Stimulated activated CD8-positive, alpha-beta memory T cell treated with anti-CD3 and anti-CD28 coated beads, Interleukin-2, amount 100 ng/mL, for 48 hours (primary cell): ENCODE data around the gene PJVK.
A peak's percentile ranks its signal among the peaks of the same experiment; 100 is the strongest.
"Not testable (repeated sequence)": the region's sequence is repeated elsewhere in the genome, so short reads cannot be mapped to it uniquely, and the experiment has no call there.

Experiments
- DNase-seq, 2 donors: peaks; one replicate each; pipeline ENCODE4 v3.0.0-alpha.2; 2020; ENCODE audit warnings: low read depth in 2 of 2

PJVK gene

GRCh38 chr2:178429336-178429735 is 21.8 kb upstream of the PJVK start:
- DNase-seq: no peak

- DNase-seq: no peak
These were observed 14.5 kb upstream of the PJVK start for GRCh38 chr2:178436662-178437061.

GRCh38 chr2:178441426-178441825 is 9.8 kb upstream of the PJVK start:
- DNase-seq: no peak

DNA sequence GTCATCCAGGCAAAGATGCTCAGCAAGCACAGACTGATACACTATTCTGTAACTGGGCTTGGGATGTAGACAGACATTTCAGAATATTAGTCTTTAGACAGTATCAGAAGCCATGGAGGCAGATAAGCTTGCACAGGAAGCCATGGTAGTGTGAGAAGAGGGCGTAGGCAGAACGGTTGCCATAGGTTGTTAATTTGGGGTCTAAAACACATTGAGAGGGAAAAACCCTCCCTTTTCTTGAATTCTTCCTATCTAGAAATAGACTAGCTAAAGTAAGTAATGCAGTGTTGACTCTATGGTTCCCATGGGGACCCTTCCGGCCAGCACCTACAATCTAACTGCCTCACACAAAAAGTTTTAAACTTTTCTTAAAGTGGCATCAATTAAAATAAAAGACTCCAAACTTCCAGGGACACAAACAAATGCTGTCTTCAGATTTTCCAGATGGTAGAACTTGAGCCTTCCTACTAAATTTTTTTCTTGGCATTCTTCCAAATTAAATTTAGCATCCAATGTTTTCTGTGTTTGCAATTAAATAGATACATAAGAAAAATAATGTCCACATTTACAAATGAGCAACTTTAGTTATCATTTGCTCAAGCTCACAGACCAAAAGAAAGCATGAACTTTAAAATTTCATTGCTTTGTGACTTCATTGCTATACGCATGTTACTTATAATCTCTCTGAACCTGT is 2.1 kb upstream of the PJVK start:
- no peak for DNase-seq

- no peak for DNase-seq
These were observed 1.3 kb upstream of the PJVK start for GRCh38 chr2:178449700-178450523.

DNA sequence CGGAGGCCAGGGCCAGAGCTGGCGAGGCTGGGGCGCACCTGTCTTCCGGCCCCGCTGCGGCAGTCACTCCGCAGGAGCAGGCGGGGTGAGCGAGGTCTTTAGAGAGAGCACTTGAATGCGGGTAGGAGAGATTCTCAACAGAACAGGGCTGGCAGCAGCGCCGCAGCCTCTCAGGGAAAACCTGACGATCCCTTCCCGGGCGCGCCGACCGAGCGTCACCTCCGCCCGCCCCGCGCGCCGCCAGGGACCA is 729 bp upstream of the PJVK start:
- DNase-seq: no peak

DNA sequence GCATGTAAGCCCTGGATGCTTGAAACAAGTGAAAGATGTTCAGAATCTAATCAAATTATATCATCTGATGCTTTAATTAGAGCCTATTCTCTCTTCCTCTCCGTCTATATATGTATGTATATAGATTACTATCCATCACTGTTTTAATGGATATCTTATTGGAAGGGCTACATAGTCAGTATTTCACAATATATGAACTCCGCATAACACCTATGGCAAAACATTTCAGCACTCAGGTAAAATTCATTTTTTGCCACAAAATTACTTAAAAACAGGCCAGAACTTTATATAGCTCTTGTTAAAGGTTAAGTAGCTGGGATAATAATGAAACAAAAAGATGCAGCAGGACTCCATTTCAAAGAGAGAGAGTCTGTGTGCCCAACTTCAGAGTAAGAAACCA is 1.2 kb downstream of the PJVK start:
- DNase-seq: no peak

- no peak for DNase-seq
These were observed 1.7 kb downstream of the PJVK start for GRCh38 chr2:178452870-178453269.

DNA sequence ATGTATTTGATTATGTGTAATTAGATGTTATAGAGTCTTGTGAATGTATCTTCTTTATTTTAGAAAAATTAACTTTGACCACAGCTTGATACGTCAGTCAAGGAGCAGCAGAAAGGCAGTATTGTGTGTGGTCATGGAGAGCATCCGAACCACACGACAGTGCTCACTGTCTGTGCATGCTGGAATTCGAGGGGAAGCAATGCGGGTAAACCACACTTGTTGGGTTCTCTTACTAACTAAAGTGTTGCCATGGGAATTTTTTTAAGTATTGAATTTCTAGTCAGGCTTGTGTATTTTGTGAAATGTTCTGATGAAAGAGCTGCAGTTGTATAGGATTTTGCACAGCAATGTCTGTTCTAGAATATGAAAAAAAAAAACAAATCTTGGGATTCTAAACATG is 4.8 kb downstream of the PJVK start:
- DNase-seq: no peak

GRCh38 chr2:178457390-178457886 is 6.3 kb downstream of the PJVK start:
- no peak for DNase-seq

DNA sequence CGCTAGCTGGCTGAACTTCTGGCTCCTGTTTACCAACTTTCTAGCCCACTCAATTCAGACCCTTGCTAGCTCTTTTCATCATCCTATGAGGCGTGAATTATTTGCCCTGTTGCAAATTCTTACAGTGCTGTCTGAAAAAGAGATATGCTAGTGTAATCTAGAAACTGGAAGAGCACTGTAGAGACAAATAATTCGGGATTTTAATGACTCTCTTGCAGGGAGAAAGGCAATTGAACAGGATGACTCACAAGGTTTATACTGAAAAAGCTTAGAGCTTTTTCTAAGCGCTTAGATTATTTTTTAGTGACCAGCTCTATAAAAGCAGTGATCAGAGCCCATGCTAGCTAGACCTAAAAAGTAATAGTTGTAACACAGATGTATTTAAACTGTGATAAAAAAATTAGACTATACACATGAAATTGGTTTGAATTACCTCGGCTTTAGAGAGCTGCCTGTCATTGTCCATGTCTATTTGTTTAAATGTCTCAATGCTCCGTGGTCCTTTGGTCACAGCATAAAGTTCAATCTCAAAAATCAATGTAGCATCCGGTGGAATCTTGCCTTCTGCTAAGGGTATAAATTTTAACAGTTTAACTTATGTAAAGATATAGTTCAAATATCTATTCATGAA is 18.2 kb downstream of the PJVK start:
- DNase-seq: no peak

- not testable (repeated sequence) for DNase-seq
These were observed 20.1 kb downstream of the PJVK start for GRCh38 chr2:178471313-178471712.

GRCh38 chr2:178473373-178473772 is 22.2 kb downstream of the PJVK start:
- no peak for DNase-seq

DNA sequence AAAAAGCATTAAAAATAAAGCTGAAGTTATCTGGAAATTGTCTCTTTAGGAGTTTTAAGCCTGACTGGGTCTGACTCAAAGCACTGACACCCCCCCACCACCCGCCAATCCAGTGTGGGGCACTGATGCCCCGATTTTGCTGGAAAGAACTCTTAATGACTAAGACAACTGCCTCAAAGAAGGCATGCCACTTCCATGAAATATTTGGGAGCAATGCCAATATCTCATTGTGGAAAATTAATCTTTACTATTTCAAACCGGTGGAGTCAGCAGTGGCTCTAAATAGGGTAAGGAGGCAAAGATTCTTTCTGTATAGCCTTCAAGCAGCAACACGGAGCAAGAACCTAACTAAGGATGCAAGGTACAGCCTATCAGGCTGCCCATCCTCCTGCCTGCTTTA is 22.8 kb downstream of the PJVK start:
- no peak for DNase-seq

DNA sequence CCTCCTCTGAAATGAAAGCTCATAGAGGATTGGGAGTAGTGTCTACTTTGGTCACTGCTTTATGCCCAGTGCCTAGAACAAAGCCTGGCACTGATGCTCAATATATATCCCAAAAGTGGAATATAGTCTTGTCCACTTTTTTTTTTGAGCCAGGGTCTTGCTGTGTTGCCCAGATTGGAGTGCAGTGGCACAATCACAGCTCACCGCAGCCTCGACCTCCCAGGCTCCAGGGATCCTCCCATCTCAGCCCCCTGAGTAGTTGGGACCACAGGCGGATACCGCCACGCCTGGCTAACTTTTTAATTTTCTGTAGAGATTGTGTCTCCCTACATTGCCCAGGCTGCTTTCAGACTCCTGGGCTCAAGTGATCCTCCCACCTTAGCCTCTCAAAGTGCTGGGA is 23.4 kb downstream of the PJVK start:
- no peak for DNase-seq

- DNase-seq: no peak
These were observed 25.3 kb downstream of the PJVK start for GRCh38 chr2:178476477-178476876.

GRCh38 chr2:178477443-178478129 is 26.4 kb downstream of the PJVK start:
- no peak for DNase-seq

DNA sequence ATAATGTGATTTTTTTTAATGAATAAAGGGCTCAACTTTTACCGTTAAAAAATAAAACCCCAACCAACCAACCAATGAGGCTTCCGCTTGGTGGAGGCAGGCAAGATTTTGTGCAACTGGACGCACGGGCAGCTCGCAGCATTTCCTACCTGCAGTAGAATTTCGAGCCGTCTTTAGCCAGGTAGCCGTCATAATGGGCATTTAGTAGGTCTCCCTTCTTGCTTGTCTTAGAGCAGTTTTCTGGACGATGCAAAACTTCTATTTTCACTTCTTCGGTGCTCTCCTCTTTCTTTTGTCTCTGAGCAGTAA is 26.9 kb downstream of the PJVK start:
- no peak for DNase-seq

DNA sequence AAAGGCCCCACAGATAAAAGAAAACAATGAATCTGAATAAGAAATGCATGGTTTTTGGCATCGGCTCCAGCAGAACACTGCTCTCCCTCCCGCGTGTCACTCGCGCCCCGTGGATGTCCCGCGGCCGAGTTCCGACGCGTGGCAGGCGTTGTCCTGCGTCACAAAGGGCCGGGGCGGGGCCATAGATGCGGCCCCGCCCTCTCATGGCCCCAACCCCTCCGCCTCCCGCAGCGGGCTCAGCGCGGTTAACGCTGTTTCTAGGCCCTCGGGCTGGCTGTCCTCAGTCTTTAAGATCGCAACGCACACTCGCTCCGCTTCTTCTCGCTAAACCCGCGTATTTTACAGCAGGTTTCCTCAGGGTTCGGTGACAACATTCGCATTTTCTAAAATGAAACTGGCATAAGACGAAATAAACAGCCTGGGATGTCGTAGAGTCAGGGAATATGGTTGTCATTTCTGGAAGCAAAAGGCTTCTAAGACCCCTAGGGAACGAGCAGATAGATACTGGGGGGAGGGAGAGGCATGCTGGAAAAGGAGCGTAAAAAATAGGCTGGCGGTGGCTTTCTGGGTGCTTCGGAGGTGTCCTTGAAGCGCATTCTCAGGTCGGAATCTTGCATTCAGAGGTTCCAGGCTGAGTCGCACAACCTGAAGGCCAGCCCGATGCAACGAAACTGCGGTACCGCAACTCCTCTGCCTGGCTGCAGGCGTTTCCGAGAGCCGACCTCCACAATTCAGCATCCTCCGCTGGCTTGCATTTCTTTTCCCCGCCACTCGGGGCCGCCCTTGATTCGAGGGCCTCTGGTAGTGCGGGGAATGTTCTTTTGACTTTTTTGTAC is 27.5 kb downstream of the PJVK start, which contains the start of gene FKBP7:
FKBP7 (minus strand) TSS at position 162 of the 836 bp plus-strand sequence; CDS start at position 61, 101 bp downstream.
- DNase-seq: peak; percentile 64 to 66

DNA sequence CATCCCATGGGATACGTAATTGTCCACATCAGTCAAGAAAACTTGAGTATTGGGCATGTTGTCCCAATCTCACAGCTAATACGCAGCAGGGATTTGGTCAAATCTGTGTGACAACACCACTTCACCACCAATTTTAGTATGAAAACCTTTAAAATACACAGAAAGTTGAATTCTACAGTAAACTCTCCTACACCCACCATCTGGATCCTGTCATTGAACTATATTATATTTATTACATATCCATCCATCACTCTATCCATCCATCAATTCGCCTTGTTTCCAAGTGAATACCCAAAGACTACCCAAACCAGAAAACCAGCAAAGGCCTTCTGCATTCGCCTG is 28.1 kb downstream of the PJVK start:
- DNase-seq: no peak

- DNase-seq: no peak
These were observed 28.6 kb downstream of the PJVK start for GRCh38 chr2:178479758-178480226.
